HepG2 (cell line): ENCODE results near the gene TPST1.

Source experiments
- JARID2 ChIP-seq: sonication (generic); formaldehyde crosslinking; IDR thresholded peaks from 2 replicates; pipeline ENCODE4 v1.8.1; 2023; ENCODE audit warnings: missing genetic modification reagents, inconsistent platforms; ENCODE audit not compliant: insufficient replicate concordance
- PBX3 ChIP-seq: sonication (generic); formaldehyde crosslinking; IDR thresholded peaks from 2 replicates; pipeline ENCODE4 v1.8.1; 2023; ENCODE audit warnings: missing genetic modification reagents, inconsistent platforms, borderline replicate concordance
- POLR2A ChIP-seq, 2 experiments: IDR thresholded peaks; 2 replicates each; pipeline ENCODE4 v1.6.1; 2011; ENCODE audit warnings: low read depth in 2 of 2, low read length in 2 of 2, mild to moderate bottlenecking in 1 of 2, moderate library complexity in 1 of 2; ENCODE audit not compliant: insufficient read depth in 1 of 2
- ZFP41 ChIP-seq: sonication (generic); formaldehyde crosslinking; IDR thresholded peaks from 2 replicates; pipeline ENCODE4 v1.4.0; 2020; ENCODE audit warnings: mild to moderate bottlenecking, missing genetic modification reagents, borderline replicate concordance

GRCh38 chr7:66263936-66264335, 58.8 kb downstream of the TPST1 start:
- TF ChIP-seq POLR2A (IDR thresholded peaks at IDR 0.05; ENCODE audit: insufficient read depth in 1 of 2, low read depth in 2 of 2, low read length in 2 of 2) (no peak), PBX3 (no peak), JARID2 (CRISPR knock-in tag) (no peak), ZFP41 (no peak)
